Activated T-helper 1 cell treated with Interleukin-2 at 50 U/mL for 16 hours (primary cell): Measurements from ENCODE around the gene CCDC183.
A peak's percentile ranks its signal among the peaks of the same experiment; 100 is the strongest.
"Not testable (repeated sequence)": the region's sequence is repeated elsewhere in the genome, so short reads cannot be mapped to it uniquely, and the experiment has no call there.

Experiments used
- DNase-seq: peaks from one replicate; pipeline ENCODE4 v3.0.0-alpha.2; 2020; ENCODE audit warnings: low read depth

The CCDC183 gene

GRCh38 chr9:136802321-136802720 is 6.2 kb downstream of the CCDC183 start:
- DNase-seq: no peak

GRCh38 chr9:136803009-136803550 is 6.9 kb downstream of the CCDC183 start:
- not testable (repeated sequence) for DNase-seq

- DNase-seq: no peak
Observed at GRCh38 chr9:136803551-136804508, 7.7 kb downstream of the CCDC183 start.

GRCh38 chr9:136804509-136805206 is 8.5 kb downstream of the CCDC183 start:
- DNase-seq: no peak

GRCh38 chr9:136805207-136805740 is 9.1 kb downstream of the CCDC183 start:
- DNase-seq: no peak

- DNase-seq: no peak
Observed at GRCh38 chr9:136806067-136806466, 9.9 kb downstream of the CCDC183 start.

GRCh38 chr9:136806631-136807201 is 10.6 kb downstream of the CCDC183 start:
- DNase-seq: no peak

GRCh38 chr9:136807281-136808074 is 11.3 kb downstream of the CCDC183 start, which contains the start of gene RABL6:
RABL6 (plus strand) TSS chr9:136807948; CDS start chr9:136808197, 249 bp downstream.
- DNase-seq: peak; percentile 78

- DNase-seq: peak; percentile 23
Observed at GRCh38 chr9:136808075-136808805, 12.1 kb downstream of the CCDC183 start.

GRCh38 chr9:136808806-136809158 is 12.6 kb downstream of the CCDC183 start:
- no peak for DNase-seq

- no peak for DNase-seq
Observed at GRCh38 chr9:136814725-136815421, 18.7 kb downstream of the CCDC183 start.

- DNase-seq: no peak
Observed at GRCh38 chr9:136815422-136815782, 19.3 kb downstream of the CCDC183 start.

- DNase-seq: no peak
Observed at GRCh38 chr9:136820971-136821825, 25.1 kb downstream of the CCDC183 start.

GRCh38 chr9:136821826-136822544 is 25.8 kb downstream of the CCDC183 start:
- DNase-seq: no peak

GRCh38 chr9:136823136-136824046 is 27.3 kb downstream of the CCDC183 start:
- no peak for DNase-seq

- DNase-seq: no peak
Observed at GRCh38 chr9:136824496-136825225, 28.5 kb downstream of the CCDC183 start.
